Measurements from ENCODE around the gene YWHAG. TPM values are rescaled to one million over a fixed set of nuclear protein-coding genes. Genes with fewer than 3 reads are reported as not detected.

Gene YWHAG
- total and polyA plus RNA-seq, 2 of the 13 experiments (the other 11 are each of a cell fraction or from before 2014, with no cell fraction given), result 36.9 to 67.5 TPM

GRCh38 chr7:76358481-76359110, at the start of gene YWHAG (continued):
- no peak for TF ChIP-seq ARHGAP35 (CRISPR knock-in tag; IDR thresholded peaks at IDR 0.05; ENCODE audit: borderline replicate concordance)
- TF ChIP-seq ZNF234 (CRISPR knock-in tag; conservative IDR thresholded peaks at IDR 0.05), result no peak
- peak; percentile 98 to 100 for TF ChIP-seq POLR2A (IDR thresholded peaks at IDR 0.05; ENCODE audit: insufficient read depth in 1 of 2, low read depth in 2 of 2, low read length in 2 of 2)
- TF ChIP-seq ZNF660 (CRISPR knock-in tag; IDR thresholded peaks at IDR 0.05; ENCODE audit: borderline replicate concordance, low read depth), result no peak
- TF ChIP-seq HCFC1 (IDR thresholded peaks at IDR 0.05; ENCODE audit: low read depth, low read length), result no peak
- peak; percentile 86; the same call in 1 of the 2 replicates for TF ChIP-seq ATF7-NPFF (CRISPR knock-in tag; IDR thresholded peaks at IDR 0.05; ENCODE audit: low read depth)
- no peak for TF ChIP-seq JUN (CRISPR knock-in tag; IDR thresholded peaks at IDR 0.05)
- TF ChIP-seq RAD51 (IDR thresholded peaks at IDR 0.05; ENCODE audit: borderline replicate concordance), result no peak
- TF ChIP-seq BCLAF1 (IDR thresholded peaks at IDR 0.05), result no peak
- TF ChIP-seq ZNF609 (CRISPR knock-in tag; IDR thresholded peaks at IDR 0.05; ENCODE audit: borderline replicate concordance), result no peak; the same call in 1 of the 2 replicates
- TF ChIP-seq KDM1A (CRISPR knock-in tag; IDR thresholded peaks at IDR 0.05), result no peak
- TF ChIP-seq IRX3 (CRISPR knock-in tag; IDR thresholded peaks at IDR 0.05; ENCODE audit: borderline replicate concordance, low read depth), result peak; percentile 32; the same call in 1 of the 2 replicates
- TF ChIP-seq ZNF574 (CRISPR knock-in tag; IDR thresholded peaks at IDR 0.05), result peak; percentile 68
- TF ChIP-seq ZNF512B (CRISPR knock-in tag; IDR thresholded peaks at IDR 0.05; ENCODE audit: borderline replicate concordance), result no peak
- 0 out of 2 replicates have a peak, but pooled peaks have one; percentile 36 for TF ChIP-seq ZNF720 (CRISPR knock-in tag; IDR thresholded peaks at IDR 0.05)
- peak; percentile 40; the same call in 1 of the 2 replicates for TF ChIP-seq NCOA2 (CRISPR knock-in tag; IDR thresholded peaks at IDR 0.05)
